ENCODE data around the gene VGF.

Gene VGF

GRCh38 chr7:101165958-101166647 is 734 bp upstream of the VGF start:
- DNase-seq: no peak

- no peak for DNase-seq
Measured at GRCh38 chr7:101164071-101164840, 1.1 kb downstream of the VGF start.

GRCh38 chr7:101163279-101164070 is 1.9 kb downstream of the VGF start:
- no peak for DNase-seq

- DNase-seq: peak; percentile 17
Measured at GRCh38 chr7:101162551-101163278, 2.7 kb downstream of the VGF start.

GRCh38 chr7:101161692-101162471 is 3.5 kb downstream of the VGF start:
- DNase-seq: no peak

- no peak for DNase-seq
Measured at GRCh38 chr7:101160910-101161309, 4.5 kb downstream of the VGF start.

- no peak for DNase-seq
Measured at GRCh38 chr7:101159696-101160674, 5.4 kb downstream of the VGF start.

- no peak for DNase-seq
Measured at GRCh38 chr7:101156866-101157589, 8.3 kb downstream of the VGF start.

- no peak for DNase-seq
Measured at GRCh38 chr7:101156277-101156676, 9.1 kb downstream of the VGF start.

- no peak for DNase-seq
Measured at GRCh38 chr7:101155303-101155702, 10.1 kb downstream of the VGF start.

GRCh38 chr7:101154693-101155102 is 10.7 kb downstream of the VGF start:
- DNase-seq: no peak

- DNase-seq: peak; percentile 90
Measured at GRCh38 chr7:101153969-101154692, 11.2 kb downstream of the VGF start, which contains the start of gene AP1S1. Gene AP1S1, plus strand, starts transcription at chr7:101154476. Its CDS starts 39 bp downstream, at chr7:101154515.

- no peak for DNase-seq
Measured at GRCh38 chr7:101151908-101152651, 13.3 kb downstream of the VGF start.

- DNase-seq: no peak
Measured at GRCh38 chr7:101140746-101141382, 24.5 kb downstream of the VGF start.

- DNase-seq: no peak
Measured at GRCh38 chr7:101140339-101140699, 25.1 kb downstream of the VGF start.

- DNase-seq: peak; percentile 95
Measured at GRCh38 chr7:101138213-101138870, 27.0 kb downstream of the VGF start.

GRCh38 chr7:101137651-101138212 is 27.6 kb downstream of the VGF start:
- DNase-seq: no peak

Data from inflammatory macrophage treated with lipopolysaccharide for 4 hours (primary cell).